Erythroblast (primary cell): ENCODE results near the gene METRN.

Experiments used
- GATA1 ChIP-seq: IDR thresholded peaks from 2 replicates; pipeline ENCODE4 v1.6.1; 2011; ENCODE audit warnings: low read depth, mild to moderate bottlenecking, control low read depth, low read length, moderate library complexity
- POLR2A ChIP-seq: IDR thresholded peaks from 2 replicates; pipeline ENCODE4 v1.6.1; 2011; ENCODE audit warnings: mild to moderate bottlenecking, low read length

DNA sequence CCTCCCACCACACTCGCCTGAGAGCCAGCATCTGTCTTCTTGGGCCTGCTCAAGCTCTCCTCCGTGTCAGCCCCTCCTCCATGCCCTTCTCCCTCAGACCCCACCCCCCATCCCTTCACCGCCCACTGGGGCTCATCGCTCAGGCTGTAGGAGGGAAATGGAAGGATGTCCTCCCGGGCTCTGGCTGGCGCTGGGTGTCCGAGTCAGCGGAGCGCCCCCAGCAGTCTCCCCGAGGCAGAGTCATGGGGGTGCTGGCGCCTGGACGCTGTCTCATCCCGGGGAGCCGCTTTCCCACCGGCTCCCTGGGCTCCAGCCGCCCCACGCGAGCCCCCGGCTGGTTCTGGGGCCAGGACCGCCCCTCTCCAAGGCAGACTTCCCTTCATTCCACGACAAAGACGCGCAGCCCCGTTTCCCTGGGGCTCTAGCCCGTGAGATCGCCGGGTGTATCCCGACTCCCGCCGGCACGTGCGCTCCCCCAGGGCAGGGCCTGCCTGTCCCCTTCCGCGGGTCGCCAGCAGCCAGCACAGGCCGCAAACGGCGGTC, 5.6 kb downstream of the METRN start:
- no peak for TF ChIP-seq POLR2A
- TF ChIP-seq GATA1, result no peak
